HEK293 (cell line): Measurements from ENCODE around the gene IL18RAP.

Experiments used
- CTCF ChIA-PET: fragments of 350-600 bp; formaldehyde crosslinking; extraction: SDS; loops from one replicate; lab custom pipeline; 2021; ENCODE audit warnings: antibody characterized with exemption; lab: Yijun Ruan, JAX
- POLR2A ChIA-PET: fragments of 300-600 bp; formaldehyde crosslinking; extraction: SDS; loops from one replicate; lab custom pipeline; 2020; ENCODE audit warnings: antibody characterized with exemption, inconsistent platforms; lab: Yijun Ruan, JAX
- H3K27ac ChIP-seq: fragments of 200-500 bp; sonication (Bioruptor generic); 2 replicates; pipeline ENCODE4 v1.5.1; 2014; ENCODE audit warnings: low read depth, low read length, control low read depth, inconsistent platforms; ENCODE audit errors: extremely low read depth
- H3K36me3 ChIP-seq, 2 experiments: fragments of 200-500 bp in 1 of 2; sonication (Bioruptor generic) in 1 of 2; 1 replicate in 1 of 2; 2 replicates in 1 of 2; pipeline ENCODE4 v1.5.1; 2014 to 2017; ENCODE audit warnings: inconsistent platforms in 2 of 2, low read length in 2 of 2; ENCODE audit not compliant: control insufficient read depth in 2 of 2, insufficient read depth in 1 of 2
- H3K4me1 ChIP-seq: fragments of 200-500 bp; sonication (Bioruptor generic); 2 replicates; pipeline ENCODE4 v1.5.1; 2014; ENCODE audit warnings: mild to moderate bottlenecking, low read length, inconsistent platforms; ENCODE audit not compliant: control insufficient read depth, insufficient read depth
- H3K4me3 ChIP-seq: 2 replicates; pipeline ENCODE4 v1.5.1; 2011; ENCODE audit warnings: low read depth, mild to moderate bottlenecking, control low read depth, low read length, moderate library complexity
- H3K9me3 ChIP-seq: fragments of 200-500 bp; sonication (Bioruptor generic); 2 replicates; pipeline ENCODE4 v1.5.1; 2014; ENCODE audit warnings: low read depth, low read length, inconsistent platforms; ENCODE audit not compliant: control insufficient read depth, insufficient read depth
- GLIS1 ChIP-seq: fragments of 450-650 bp; formaldehyde crosslinking; IDR thresholded peaks from 2 replicates; pipeline ENCODE4 v1.5.1; 2016; ENCODE audit warnings: missing biosample characterization, missing genetic modification characterization
- KLF16 ChIP-seq: fragments of 450-650 bp; formaldehyde crosslinking; IDR thresholded peaks from 2 replicates; pipeline ENCODE4 v1.5.1; 2017; ENCODE audit warnings: missing biosample characterization, missing genetic modification characterization
- KLF9 ChIP-seq: fragments of 450-650 bp; formaldehyde crosslinking; IDR thresholded peaks from 2 replicates; pipeline ENCODE4 v1.5.1; 2016; ENCODE audit warnings: missing biosample characterization, missing genetic modification characterization, low read depth
- MEIS1 ChIP-seq: sonication (generic); formaldehyde crosslinking; IDR thresholded peaks from 2 replicates; pipeline ENCODE4 v1.8.1; 2022; ENCODE audit warnings: missing genetic modification reagents, mild to moderate bottlenecking, borderline replicate concordance
- PRDM4 ChIP-seq: fragments of 450-650 bp; formaldehyde crosslinking; IDR thresholded peaks from 2 replicates; pipeline ENCODE4 v1.5.1; 2017; ENCODE audit warnings: missing biosample characterization, missing genetic modification characterization
- PRDM6 ChIP-seq: fragments of 450-650 bp; formaldehyde crosslinking; IDR thresholded peaks from 2 replicates; pipeline ENCODE4 v1.5.1; 2017; ENCODE audit warnings: missing biosample characterization, missing genetic modification characterization
- ZBTB20 ChIP-seq: fragments of 450-650 bp; formaldehyde crosslinking; IDR thresholded peaks from 2 replicates; pipeline ENCODE4 v1.5.1; 2016; ENCODE audit warnings: missing biosample characterization, missing genetic modification characterization
- ZBTB48 ChIP-seq: fragments of 450-650 bp; formaldehyde crosslinking; IDR thresholded peaks from 2 replicates; pipeline ENCODE4 v1.5.1; 2016; ENCODE audit warnings: missing biosample characterization, missing genetic modification characterization
- ZFP3 ChIP-seq: fragments of 450-650 bp; formaldehyde crosslinking; IDR thresholded peaks from 2 replicates; pipeline ENCODE4 v1.5.1; 2016; ENCODE audit warnings: low read depth, missing biosample characterization, missing genetic modification characterization
- ZNF121 ChIP-seq: fragments of 450-650 bp; formaldehyde crosslinking; IDR thresholded peaks from 2 replicates; pipeline ENCODE4 v1.5.1; 2016; ENCODE audit warnings: missing biosample characterization, missing genetic modification characterization
- ZNF132 ChIP-seq: fragments of 450-650 bp; formaldehyde crosslinking; IDR thresholded peaks from 2 replicates; pipeline ENCODE4 v1.5.1; 2017; ENCODE audit warnings: missing biosample characterization, missing genetic modification characterization, borderline replicate concordance
- ZNF146 ChIP-seq: fragments of 450-650 bp; formaldehyde crosslinking; IDR thresholded peaks from 2 replicates; pipeline ENCODE4 v1.5.1; 2016; ENCODE audit warnings: missing biosample characterization, missing genetic modification characterization
- ZNF18 ChIP-seq: fragments of 450-650 bp; formaldehyde crosslinking; IDR thresholded peaks from 2 replicates; pipeline ENCODE4 v1.5.1; 2016; ENCODE audit warnings: missing biosample characterization, missing genetic modification characterization
- ZNF214 ChIP-seq: fragments of 450-650 bp; formaldehyde crosslinking; IDR thresholded peaks from 2 replicates; pipeline ENCODE4 v1.5.1; 2017; ENCODE audit warnings: missing biosample characterization, mild to moderate bottlenecking, missing genetic modification characterization, borderline replicate concordance
- ZNF366 ChIP-seq: fragments of 450-650 bp; formaldehyde crosslinking; conservative IDR thresholded peaks from 2 replicates; pipeline ENCODE4 v1.5.1; 2016; ENCODE audit warnings: missing biosample characterization, missing genetic modification characterization
- ZNF398 ChIP-seq: fragments of 450-650 bp; formaldehyde crosslinking; IDR thresholded peaks from 2 replicates; pipeline ENCODE4 v1.5.1; 2017; ENCODE audit warnings: missing biosample characterization, missing genetic modification characterization
- ZNF423 ChIP-seq: fragments of 450-650 bp; formaldehyde crosslinking; IDR thresholded peaks from 2 replicates; pipeline ENCODE4 v1.5.1; 2016; ENCODE audit warnings: missing biosample characterization, missing genetic modification characterization
- ZNF529 ChIP-seq: fragments of 450-650 bp; formaldehyde crosslinking; IDR thresholded peaks from 2 replicates; pipeline ENCODE4 v1.5.1; 2017; ENCODE audit warnings: missing genetic modification characterization, missing biosample characterization; ENCODE audit not compliant: insufficient replicate concordance
- ZNF558 ChIP-seq: fragments of 450-650 bp; formaldehyde crosslinking; IDR thresholded peaks from 2 replicates; pipeline ENCODE4 v1.5.1; 2016; ENCODE audit warnings: missing biosample characterization, missing genetic modification characterization
- ZNF624 ChIP-seq: fragments of 450-650 bp; formaldehyde crosslinking; IDR thresholded peaks from 2 replicates; pipeline ENCODE4 v1.5.1; 2017; ENCODE audit warnings: missing biosample characterization, missing genetic modification characterization
- ZNF660 ChIP-seq: fragments of 450-650 bp; IDR thresholded peaks from 2 replicates; pipeline ENCODE4 v1.5.1; 2018; ENCODE audit warnings: missing biosample characterization, mild to moderate bottlenecking, missing genetic modification characterization
- ZNF692 ChIP-seq: fragments of 450-650 bp; formaldehyde crosslinking; IDR thresholded peaks from 2 replicates; pipeline ENCODE4 v1.5.1; 2016; ENCODE audit warnings: missing biosample characterization, missing genetic modification characterization
- ZNF776 ChIP-seq: fragments of 450-650 bp; formaldehyde crosslinking; IDR thresholded peaks from 2 replicates; pipeline ENCODE4 v1.5.0; 2017; ENCODE audit warnings: missing biosample characterization, missing genetic modification characterization, borderline replicate concordance
- ZNF837 ChIP-seq: fragments of 450-650 bp; formaldehyde crosslinking; IDR thresholded peaks from 2 replicates; pipeline ENCODE4 v1.5.1; 2016; ENCODE audit warnings: missing biosample characterization, missing genetic modification characterization

Gene IL18RAP

GRCh38 chr2:102420290-102420689 is 2.7 kb upstream of the IL18RAP start:
- Histone ChIP-seq H3K4me1 (no peaks in the 10 kb centered on the region), H3K27ac (no peak overlapping the region), H3K4me3 (no peak overlapping the region), H3K36me3 (no peaks in the 10 kb centered on the region), H3K9me3 (no peaks in the 10 kb centered on the region)
- TF ChIP-seq ZFP3 (tag by site-specific recombination) (no peak), ZNF121 (tag by site-specific recombination) (no peak), ZBTB20 (tag by site-specific recombination) (no peak), ZBTB48 (tag by site-specific recombination) (no peak), KLF16 (no peak), ZNF214 (no peak), ZNF837 (tag by site-specific recombination) (no peak), ZNF692 (no peak), ZNF398 (tag by site-specific recombination) (no peak), ZNF660 (tag by site-specific recombination) (no peak), ZNF132 (no peak), PRDM6 (no peak), ZNF776 (tag by site-specific recombination) (no peak)
- CTCF ChIA-PET = no interaction called here
- POLR2A ChIA-PET = no interaction called here

- POLR2A ChIA-PET = no interaction called here
- CTCF ChIA-PET = interaction anchor here (1.2 kb wide), 1 partner anchor 21 kb away, joined by 3 read pairs; no protein-coding TSS in a partner anchor
- TF ChIP-seq ZNF624 = no peak
- no peak for TF ChIP-seq ZNF18 (tag by site-specific recombination)
- no peak for TF ChIP-seq ZNF146 (tag by site-specific recombination)
- no peak for TF ChIP-seq ZNF423 (tag by site-specific recombination)
- TF ChIP-seq MEIS1 (CRISPR knock-in tag) = no peak
- no peak for TF ChIP-seq ZNF366
- no peak for TF ChIP-seq ZNF529 (tag by site-specific recombination)
- no peak for TF ChIP-seq ZFP3 (tag by site-specific recombination)
- TF ChIP-seq PRDM4 (tag by site-specific recombination) = no peak
- TF ChIP-seq GLIS1 (tag by site-specific recombination) = no peak
- TF ChIP-seq ZNF558 (tag by site-specific recombination) = no peak
- no peak for TF ChIP-seq KLF9 (tag by site-specific recombination)
These were observed 835 bp upstream of the IL18RAP start for GRCh38 chr2:102421890-102422759.

More at GRCh38 chr2:102421890-102422759, 835 bp upstream of the IL18RAP start:
- Histone ChIP-seq H3K4me3 (no peak overlapping the region), H3K4me1 (no peaks in the 10 kb centered on the region), H3K36me3 (no peaks in the 10 kb centered on the region), H3K9me3 (no peaks in the 10 kb centered on the region), H3K27ac (no peak overlapping the region)
